GM12873 (cell line): ENCODE results near the gene TRIM52.

Source experiments
- TF ChIP-seq, protein P1 (sequence below): IDR thresholded peaks from 2 replicates; pipeline ENCODE4 v1.5.1; 2012; ENCODE audit warnings: low read depth, mild to moderate bottlenecking, moderate library complexity, low read length, control low read depth; ENCODE audit not compliant: insufficient read depth; ENCODE audit errors: missing control alignments

Gene TRIM52

GRCh38 chr5:181236954-181237641 lies 23.8 kb downstream of the TRIM52 start:
- TF ChIP-seq, protein P1, sequence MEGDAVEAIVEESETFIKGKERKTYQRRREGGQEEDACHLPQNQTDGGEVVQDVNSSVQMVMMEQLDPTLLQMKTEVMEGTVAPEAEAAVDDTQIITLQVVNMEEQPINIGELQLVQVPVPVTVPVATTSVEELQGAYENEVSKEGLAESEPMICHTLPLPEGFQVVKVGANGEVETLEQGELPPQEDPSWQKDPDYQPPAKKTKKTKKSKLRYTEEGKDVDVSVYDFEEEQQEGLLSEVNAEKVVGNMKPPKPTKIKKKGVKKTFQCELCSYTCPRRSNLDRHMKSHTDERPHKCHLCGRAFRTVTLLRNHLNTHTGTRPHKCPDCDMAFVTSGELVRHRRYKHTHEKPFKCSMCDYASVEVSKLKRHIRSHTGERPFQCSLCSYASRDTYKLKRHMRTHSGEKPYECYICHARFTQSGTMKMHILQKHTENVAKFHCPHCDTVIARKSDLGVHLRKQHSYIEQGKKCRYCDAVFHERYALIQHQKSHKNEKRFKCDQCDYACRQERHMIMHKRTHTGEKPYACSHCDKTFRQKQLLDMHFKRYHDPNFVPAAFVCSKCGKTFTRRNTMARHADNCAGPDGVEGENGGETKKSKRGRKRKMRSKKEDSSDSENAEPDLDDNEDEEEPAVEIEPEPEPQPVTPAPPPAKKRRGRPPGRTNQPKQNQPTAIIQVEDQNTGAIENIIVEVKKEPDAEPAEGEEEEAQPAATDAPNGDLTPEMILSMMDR: no peak

GRCh38 chr5:181236471-181236870 lies 24.5 kb downstream of the TRIM52 start:
- TF ChIP-seq, protein P1: no peak

- TF ChIP-seq, protein P1: no peak
These were observed 25.1 kb downstream of the TRIM52 start for GRCh38 chr5:181235689-181236366.

- TF ChIP-seq, protein P1: no peak
These were observed 25.6 kb downstream of the TRIM52 start for GRCh38 chr5:181235323-181235688.

DNA sequence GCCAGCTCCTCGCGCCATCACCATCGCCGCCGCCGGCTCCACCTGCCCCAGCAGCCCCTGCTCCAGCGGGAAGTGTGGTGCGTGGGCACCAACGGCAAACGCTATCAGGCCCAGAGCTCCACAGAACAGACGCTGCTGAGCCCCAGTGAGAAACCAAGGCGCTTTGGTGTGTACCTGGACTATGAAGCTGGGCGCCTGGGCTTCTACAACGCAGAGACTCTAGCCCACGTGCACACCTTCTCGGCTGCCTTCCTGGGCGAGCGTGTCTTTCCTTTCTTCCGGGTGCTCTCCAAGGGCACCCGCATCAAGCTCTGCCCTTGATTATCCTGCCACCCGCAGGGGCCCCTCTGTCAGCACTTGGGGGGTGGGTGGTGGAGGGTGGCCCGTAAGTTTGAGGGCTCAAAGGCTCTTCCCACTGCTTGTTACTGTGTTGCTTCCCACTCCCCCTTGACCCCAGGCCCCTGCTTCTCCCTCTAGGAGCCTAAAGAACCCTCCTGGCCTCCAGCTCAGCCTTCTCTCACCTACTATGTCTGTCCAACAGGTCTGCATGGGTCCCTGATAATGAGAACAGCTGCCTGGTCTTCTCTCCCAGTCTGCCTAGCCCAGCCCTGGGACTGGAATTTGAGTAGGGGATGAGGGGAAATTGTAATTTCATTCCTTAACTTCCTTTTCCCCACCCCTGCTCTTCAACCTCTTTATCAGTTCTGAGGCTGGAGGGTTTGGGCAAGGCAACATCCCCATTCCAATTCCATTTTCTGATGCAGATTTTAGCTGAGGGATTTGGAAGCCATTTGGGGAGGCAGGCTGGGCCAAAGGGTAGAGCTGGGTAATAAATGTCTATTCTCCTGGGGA lies 26.3 kb downstream of the TRIM52 start:
- TF ChIP-seq, protein P1: no peak

DNA sequence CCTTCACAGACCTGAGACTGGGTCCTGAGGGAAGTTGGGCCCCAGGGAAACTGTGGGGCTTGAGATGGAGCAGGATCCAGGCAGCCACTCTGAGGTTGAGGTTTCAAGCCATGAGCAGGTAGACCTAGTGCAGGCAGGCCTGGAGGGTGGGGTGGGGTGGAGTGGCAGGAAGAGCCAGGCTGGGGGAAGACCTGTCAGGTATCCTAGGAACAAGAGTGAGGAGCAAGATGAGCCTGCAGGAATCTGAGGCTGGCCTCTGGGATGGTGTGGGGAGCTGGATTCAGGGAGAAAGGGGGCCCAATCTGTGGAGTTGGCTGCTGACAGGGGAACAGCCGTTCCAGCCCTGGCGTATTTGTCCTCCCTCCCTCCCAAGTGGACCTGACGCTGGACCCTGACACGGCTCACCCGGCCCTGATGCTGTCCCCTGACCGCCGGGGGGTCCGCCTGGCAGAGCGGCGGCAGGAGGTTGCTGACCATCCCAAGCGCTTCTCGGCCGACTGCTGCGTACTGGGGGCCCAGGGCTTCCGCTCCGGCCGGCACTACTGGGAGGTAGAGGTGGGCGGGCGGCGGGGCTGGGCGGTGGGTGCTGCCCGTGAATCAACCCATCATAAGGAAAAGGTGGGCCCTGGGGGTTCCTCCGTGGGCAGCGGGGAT lies 27.0 kb downstream of the TRIM52 start:
- TF ChIP-seq, protein P1: no peak
